Measurements from ENCODE around the gene SGCE. TPM values are rescaled to one million over a fixed set of nuclear protein-coding genes. Genes with fewer than 3 reads are reported as not detected.

The SGCE gene
- total RNA-seq, 1 donor from 2014 or later: 39.8 TPM

GRCh38 chr7:94676431-94676830 is 20.5 kb upstream of the SGCE start:
- H3K27ac Mint-ChIP-seq: no peak overlapping the region
- no peak for DNase-seq (ENCODE audit: extremely low spot score, unreplicated experiment)
- peaks cover 8% of the 10 kb centered on the region for H3K9me3 Mint-ChIP-seq
- no peaks in the 10 kb centered on the region for H3K36me3 Mint-ChIP-seq
- H3K4me3 Mint-ChIP-seq: no peak overlapping the region
- no peak for TF ChIP-seq CTCF (conservative IDR thresholded peaks at IDR 0.05)
- peaks cover 8% of the 10 kb centered on the region for H3K4me1 Mint-ChIP-seq (ENCODE audit: unreplicated experiment)
- no peaks in the 10 kb centered on the region for H3K27me3 Mint-ChIP-seq

- H3K4me1 Mint-ChIP-seq (ENCODE audit: unreplicated experiment): peaks cover 8% of the 10 kb centered on the region
- H3K27ac Mint-ChIP-seq: no peak overlapping the region
- no peaks in the 10 kb centered on the region for H3K36me3 Mint-ChIP-seq
- peaks cover 4% of the 10 kb centered on the region for H3K9me3 Mint-ChIP-seq
- no peak for TF ChIP-seq CTCF (conservative IDR thresholded peaks at IDR 0.05)
- no peak for DNase-seq (ENCODE audit: extremely low spot score, unreplicated experiment)
- H3K4me3 Mint-ChIP-seq: no peak overlapping the region
- H3K27me3 Mint-ChIP-seq: no peaks in the 10 kb centered on the region
These were observed 19.4 kb upstream of the SGCE start for GRCh38 chr7:94675356-94675755.

GRCh38 chr7:94671444-94672235 is 15.7 kb upstream of the SGCE start:
- peaks cover 10% of the 10 kb centered on the region for H3K4me1 Mint-ChIP-seq (ENCODE audit: unreplicated experiment)
- no peaks in the 10 kb centered on the region for H3K36me3 Mint-ChIP-seq
- no peaks in the 10 kb centered on the region for H3K27me3 Mint-ChIP-seq
- no peak for DNase-seq (ENCODE audit: extremely low spot score, unreplicated experiment)
- H3K27ac Mint-ChIP-seq: no peak overlapping the region
- peaks cover 9% of the 10 kb centered on the region for H3K9me3 Mint-ChIP-seq
- H3K4me3 Mint-ChIP-seq: no peak overlapping the region
- no peak for TF ChIP-seq CTCF (conservative IDR thresholded peaks at IDR 0.05)

GRCh38 chr7:94669773-94670495 is 14.0 kb upstream of the SGCE start:
- Mint-ChIP-seq H3K4me3 (no peak overlapping the region), H3K36me3 (peaks cover 15% of the 10 kb centered on the region), H3K9me3 (peaks cover 13% of the 10 kb centered on the region), H3K27me3 (no peaks in the 10 kb centered on the region), H3K27ac (no peak overlapping the region), H3K4me1 (ENCODE audit: unreplicated experiment) (peaks cover 10% of the 10 kb centered on the region)
- DNase-seq (ENCODE audit: extremely low spot score, unreplicated experiment): no peak
- no peak for TF ChIP-seq CTCF (conservative IDR thresholded peaks at IDR 0.05)

GRCh38 chr7:94666879-94667587 is 11.1 kb upstream of the SGCE start:
- Mint-ChIP-seq H3K9me3 (peaks cover 13% of the 10 kb centered on the region), H3K4me1 (ENCODE audit: unreplicated experiment) (peaks cover 6% of the 10 kb centered on the region), H3K27me3 (no peaks in the 10 kb centered on the region), H3K36me3 (peaks cover 37% of the 10 kb centered on the region), H3K27ac (no peak overlapping the region), H3K4me3 (no peak overlapping the region)
- DNase-seq (ENCODE audit: extremely low spot score, unreplicated experiment): no peak
- no peak for TF ChIP-seq CTCF (conservative IDR thresholded peaks at IDR 0.05)
